22Rv1 (cell line): Measurements from ENCODE around the gene MYH8.
A peak's percentile ranks its signal among the peaks of the same experiment; 100 is the strongest.

Experiments
- H3K27ac ChIP-seq: fragments of 450-650 bp; 2 replicates; pipeline ENCODE4 v1.5.1; 2017
- ZFX ChIP-seq: fragments of 450-650 bp; IDR thresholded peaks from 2 replicates; pipeline ENCODE4 v1.6.1; 2017; ENCODE audit warnings: antibody characterized with exemption, borderline replicate concordance
- TF ChIP-seq, protein P1 (sequence below): fragments of 450-650 bp; IDR thresholded peaks from 2 replicates; pipeline ENCODE4 v1.5.1; 2017; ENCODE audit warnings: mild to moderate bottlenecking

MYH8 gene

GRCh38 chr17:10415161-10415560 lies 6.6 kb downstream of the MYH8 start:
- no peak overlapping the region for H3K27ac ChIP-seq
- TF ChIP-seq, protein P1, sequence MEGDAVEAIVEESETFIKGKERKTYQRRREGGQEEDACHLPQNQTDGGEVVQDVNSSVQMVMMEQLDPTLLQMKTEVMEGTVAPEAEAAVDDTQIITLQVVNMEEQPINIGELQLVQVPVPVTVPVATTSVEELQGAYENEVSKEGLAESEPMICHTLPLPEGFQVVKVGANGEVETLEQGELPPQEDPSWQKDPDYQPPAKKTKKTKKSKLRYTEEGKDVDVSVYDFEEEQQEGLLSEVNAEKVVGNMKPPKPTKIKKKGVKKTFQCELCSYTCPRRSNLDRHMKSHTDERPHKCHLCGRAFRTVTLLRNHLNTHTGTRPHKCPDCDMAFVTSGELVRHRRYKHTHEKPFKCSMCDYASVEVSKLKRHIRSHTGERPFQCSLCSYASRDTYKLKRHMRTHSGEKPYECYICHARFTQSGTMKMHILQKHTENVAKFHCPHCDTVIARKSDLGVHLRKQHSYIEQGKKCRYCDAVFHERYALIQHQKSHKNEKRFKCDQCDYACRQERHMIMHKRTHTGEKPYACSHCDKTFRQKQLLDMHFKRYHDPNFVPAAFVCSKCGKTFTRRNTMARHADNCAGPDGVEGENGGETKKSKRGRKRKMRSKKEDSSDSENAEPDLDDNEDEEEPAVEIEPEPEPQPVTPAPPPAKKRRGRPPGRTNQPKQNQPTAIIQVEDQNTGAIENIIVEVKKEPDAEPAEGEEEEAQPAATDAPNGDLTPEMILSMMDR: no peak
- TF ChIP-seq ZFX: no peak

DNA sequence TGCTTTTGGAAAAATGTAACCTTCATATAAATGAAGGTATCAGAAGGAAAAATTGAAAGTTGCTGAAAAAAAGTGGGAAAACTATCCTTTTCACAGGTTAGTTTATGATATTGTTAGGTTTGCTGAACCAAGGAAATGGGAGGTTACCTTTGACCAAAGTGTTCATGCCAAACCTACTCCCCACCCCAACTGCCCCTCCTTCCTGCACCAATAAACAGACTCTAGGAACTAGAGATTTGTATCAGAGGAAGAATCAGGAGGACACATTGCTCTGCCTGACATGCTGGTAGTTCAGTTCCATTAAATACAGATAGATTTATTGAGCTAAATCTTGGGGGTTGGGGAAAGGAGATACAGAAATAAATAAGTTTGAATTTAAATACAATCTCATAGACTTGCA lies 18.2 kb downstream of the MYH8 start:
- no peak for TF ChIP-seq ZFX
- TF ChIP-seq, protein P1: no peak
- no peak overlapping the region for H3K27ac ChIP-seq

GRCh38 chr17:10398352-10398751 lies 23.4 kb downstream of the MYH8 start:
- no peak for TF ChIP-seq ZFX
- TF ChIP-seq, protein P1: peak; percentile 15; the same call in 1 of the 2 replicates
- no peak overlapping the region for H3K27ac ChIP-seq

GRCh38 chr17:10396524-10397163 lies 25.1 kb downstream of the MYH8 start:
- no peak for TF ChIP-seq ZFX
- TF ChIP-seq, protein P1: no peak
- no peak overlapping the region for H3K27ac ChIP-seq

DNA sequence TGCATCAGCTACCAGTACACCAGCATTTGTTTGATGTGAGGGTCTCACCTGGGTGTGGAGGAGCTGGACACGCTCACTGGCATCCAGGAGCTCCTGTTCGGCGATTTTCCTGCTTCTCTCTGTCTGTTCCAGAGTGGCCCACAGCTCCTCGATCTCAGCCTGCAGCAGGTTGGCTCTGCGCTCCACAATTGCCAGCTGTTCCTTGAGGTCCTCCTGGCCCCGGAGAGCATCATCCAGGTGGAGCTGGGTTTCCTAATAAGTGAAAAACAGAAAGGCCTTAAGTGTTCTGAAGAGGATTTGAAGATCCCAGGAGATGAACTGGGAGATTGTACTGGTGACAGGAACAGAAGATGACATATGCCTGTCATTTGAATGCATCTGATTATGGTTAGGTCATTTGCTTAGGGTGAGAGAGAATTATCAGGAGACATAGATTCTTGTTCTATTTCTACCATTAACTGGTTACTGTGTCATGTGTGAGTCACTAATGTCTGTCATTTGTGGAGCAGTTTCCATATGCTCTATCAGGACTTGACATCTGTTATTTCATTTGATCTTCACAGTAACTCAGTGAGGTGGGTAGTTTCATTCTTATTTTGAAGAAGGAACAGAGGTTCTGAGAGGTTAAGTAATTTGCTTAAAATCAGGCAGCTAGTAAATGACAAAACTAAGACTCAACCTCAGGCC lies 27.4 kb downstream of the MYH8 start:
- no peak for TF ChIP-seq ZFX
- TF ChIP-seq, protein P1: no peak

DNA sequence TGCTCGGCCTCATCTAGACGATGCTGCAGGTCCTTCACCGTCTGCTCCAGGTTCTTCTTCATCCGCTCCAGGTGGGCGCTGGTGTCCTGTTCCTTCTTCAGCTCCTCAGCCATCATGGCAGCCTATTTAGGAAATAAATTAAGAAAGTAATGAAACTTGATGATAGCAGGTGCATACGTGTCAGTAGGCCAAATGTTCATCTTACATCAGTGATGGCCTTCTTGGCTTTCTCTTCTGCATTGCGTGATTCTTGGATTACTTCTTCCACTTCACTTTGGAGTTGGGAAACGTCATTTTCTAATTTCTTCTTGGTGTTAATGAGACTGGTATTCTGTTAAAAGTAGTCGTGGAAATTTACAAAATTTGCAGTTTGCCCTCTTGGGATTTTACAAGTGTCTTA lies 28.9 kb downstream of the MYH8 start:
- no peak for TF ChIP-seq ZFX
- TF ChIP-seq, protein P1: no peak
- no peak overlapping the region for H3K27ac ChIP-seq

More for the DNA sequence above, 27.4 kb downstream of the MYH8 start:
- H3K27ac ChIP-seq: no peak overlapping the region

DNA sequence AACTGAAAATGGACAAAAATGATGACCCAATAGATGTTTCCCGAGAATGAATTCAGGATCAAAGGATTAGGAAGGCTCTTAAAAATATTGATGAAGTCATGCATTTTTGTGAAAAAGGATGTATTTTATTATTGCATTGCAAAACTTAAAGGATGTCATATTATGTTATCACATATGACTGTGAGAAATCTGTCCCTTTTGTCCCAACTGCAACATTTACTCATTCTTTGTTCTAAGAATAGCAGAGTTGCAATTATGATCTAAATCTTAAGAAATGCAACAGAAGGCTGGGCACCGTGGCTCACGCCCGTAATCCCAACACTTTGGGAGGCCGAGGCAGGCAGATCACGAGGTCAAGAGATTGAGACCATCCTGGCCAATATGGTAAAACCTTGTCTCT lies 35.9 kb downstream of the MYH8 start:
- H3K27ac ChIP-seq: no peak overlapping the region
- TF ChIP-seq, protein P1: no peak
- TF ChIP-seq ZFX: no peak
